Dermis blood vessel endothelial cell (primary cell): ENCODE measurements around the gene SPATA31A3. TPM values are rescaled to one million over a fixed set of nuclear protein-coding genes. Genes with fewer than 3 reads are reported as not detected.
"Not testable (repeated sequence)": the region's sequence is repeated elsewhere in the genome, so short reads cannot be mapped to it uniquely, and the experiment has no call there.

Source experiments
- DNase-seq: peaks from one replicate; pipeline ENCODE4 v3.0.0; 2010
- total RNA-seq: library from RNA; depleted of rRNA; stranded (reverse); fragments of >200 nt; gene quantifications from 2 replicates; pipeline ENCODE4 v1.2.3, GENCODE V29; 2014

SPATA31A3 gene
- total RNA-seq, result not detected in 2 replicates

- DNase-seq, result not testable (repeated sequence)
These were observed at the start of gene SPATA31A3 for GRCh38 chr9:66992450-66992849. SPATA31A3 (minus strand) TSS chr9:66992550; CDS start chr9:66992521, 29 bp downstream.

- peak; percentile 12 for DNase-seq
These were observed 39.8 kb downstream of the SPATA31A3 start for GRCh38 chr9:66952576-66952975.

- DNase-seq, result peak; percentile 93
These were observed 49.8 kb downstream of the SPATA31A3 start for GRCh38 chr9:66942400-66943155.

GRCh38 chr9:66939878-66940830 is 52.2 kb downstream of the SPATA31A3 start:
- not testable (repeated sequence) for DNase-seq

- not testable (repeated sequence) for DNase-seq
These were observed 54.0 kb downstream of the SPATA31A3 start for GRCh38 chr9:66938322-66938721.

GRCh38 chr9:66937662-66938061 is 54.7 kb downstream of the SPATA31A3 start:
- peak; percentile 20 for DNase-seq

Other genes with a start within 250 kb of the SPATA31A3 start
- 5.3 and 6.8 TPM in 2 replicates for gene ZNF658, start 91.8 kb downstream of the SPATA31A3 start, total RNA-seq